B cell (primary cell): ENCODE results near the gene ARID3B. TPM values are rescaled to one million over a fixed set of nuclear protein-coding genes. Genes with fewer than 3 reads are reported as not detected.

Experiments used
- ATAC-seq: fragments of 200-7000 bp; cut with Tn5 transposase; one replicate; pipeline ENCODE4 v1.10.0; 2021; ENCODE audit warnings: low read depth, mild to moderate bottlenecking, moderate number of reproducible peaks, moderate library complexity
- CTCF ChIA-PET: fragments of 350-600 bp; sonication (Branson Sonifier 250); formaldehyde crosslinking; loops from one replicate; lab custom pipeline; 2021; ENCODE audit warnings: antibody characterized with exemption, inconsistent platforms; lab: Charles Lee
- POLR2A ChIA-PET: fragments of 350-600 bp; sonication (Branson Sonifier 250); formaldehyde crosslinking; loops from one replicate; lab custom pipeline; 2021; ENCODE audit warnings: antibody characterized with exemption; lab: Charles Lee
- DNase-seq: peaks from one replicate; pipeline ENCODE4 v3.0.0; 2013
- H2AFZ ChIP-seq: 2 replicates; pipeline ENCODE4 v1.6.1; 2012; ENCODE audit warnings: mild to moderate bottlenecking, low read depth, low read length; ENCODE audit not compliant: insufficient read depth, poor library complexity, severe bottlenecking
- H3K27ac ChIP-seq, 2 donors: 1 replicate in 1 of 2; 2 replicates in 1 of 2; pipeline ENCODE4 v1.5.1; 2012 to 2013; ENCODE audit warnings: low read length in 2 of 2, mild to moderate bottlenecking in 2 of 2, moderate library complexity in 1 of 2
- H3K27me3 ChIP-seq, 4 experiments: fragments of 200-600 bp in 1 of 4; sonication (generic) in 1 of 4; replicated peaks in 1 of 4; 1 replicate in 2 of 4; 2 replicates in 2 of 4; pipeline versions ENCODE4 v1.6.1 to v1.7.0; 2013 to 2016; ENCODE audit warnings: low read length in 3 of 4, mild to moderate bottlenecking in 2 of 4, mixed read lengths in 1 of 4, moderate library complexity in 1 of 4; ENCODE audit not compliant: insufficient read depth in 4 of 4, control insufficient read depth in 3 of 4; ENCODE audit errors: control extremely low read depth in 1 of 4
- H3K36me3 ChIP-seq, 2 experiments: replicated peaks in 1 of 2; 1 replicate in 1 of 2; 2 replicates in 1 of 2; pipeline versions ENCODE4 v1.6.1 to v1.7.1; 2013; ENCODE audit warnings: low read length in 1 of 2; ENCODE audit not compliant: insufficient read depth in 2 of 2, control insufficient read depth in 1 of 2; ENCODE audit errors: control extremely low read depth in 1 of 2, extremely low read depth in 1 of 2
- H3K4me1 ChIP-seq, 2 donors: fragments of 200-600 bp in 1 of 2; sonication (generic) in 1 of 2; 1 replicate in 1 of 2; 2 replicates in 1 of 2; pipeline versions ENCODE4 v1.5.1 to v1.6.1; 2013 to 2017; ENCODE audit warnings: low read length in 2 of 2; ENCODE audit not compliant: control insufficient read depth in 2 of 2, insufficient read depth in 2 of 2
- H3K4me2 ChIP-seq: replicated peaks from 2 replicates; pipeline ENCODE3; 2012; ENCODE audit warnings: mild to moderate bottlenecking, low read depth, low read length; ENCODE audit not compliant: poor library complexity, severe bottlenecking
- H3K4me3 ChIP-seq, 5 experiments: fragments of 200-600 bp in 1 of 5; sonication (generic) in 1 of 5; 1 replicate in 3 of 5; 2 replicates in 2 of 5; pipeline versions ENCODE4 v1.5.1 to v1.7.0; 2011 to 2016; ENCODE audit warnings: low read length in 4 of 5, mild to moderate bottlenecking in 4 of 5, low read depth in 2 of 5, control low read depth in 1 of 5, moderate library complexity in 1 of 5; ENCODE audit not compliant: insufficient read depth in 1 of 5; ENCODE audit errors: control extremely low read depth in 1 of 5, extremely low read depth in 1 of 5
- H3K79me2 ChIP-seq: fragments of 200-600 bp; sonication (generic); one replicate; pipeline ENCODE4 v1.6.0; 2016; ENCODE audit warnings: low read length; ENCODE audit not compliant: control insufficient read depth, insufficient read depth
- H3K9ac ChIP-seq: fragments of 200-600 bp; sonication (generic); 2 replicates; pipeline ENCODE4 v1.6.1; 2017; ENCODE audit warnings: mild to moderate bottlenecking, low read length, moderate library complexity
- H3K9me3 ChIP-seq, 3 donors: one replicate each; pipeline versions ENCODE4 v1.6.1 to v1.7.1; 2013; ENCODE audit warnings: low read length in 2 of 3; ENCODE audit not compliant: control insufficient read depth in 2 of 3, insufficient read depth in 1 of 3; ENCODE audit errors: control extremely low read depth in 1 of 3
- H4K20me1 ChIP-seq: 2 replicates; pipeline ENCODE4 v1.6.0; 2012; ENCODE audit warnings: mild to moderate bottlenecking, low read length; ENCODE audit not compliant: insufficient read depth, control insufficient read depth, poor library complexity, severe bottlenecking
- H3K27ac Mint-ChIP-seq: one replicate; pipeline ENCODE4 v1.8.0; 2021; ENCODE audit warnings: mixed read lengths
- H3K27me3 Mint-ChIP-seq: one replicate; pipeline ENCODE4 v1.8.0; 2021; ENCODE audit warnings: mixed read lengths
- H3K4me1 Mint-ChIP-seq: one replicate; pipeline ENCODE4 v1.8.0; 2021; ENCODE audit warnings: mixed read lengths
- H3K4me3 Mint-ChIP-seq: one replicate; pipeline ENCODE4 v1.8.0; 2021; ENCODE audit warnings: mixed read lengths
- H3K9me3 Mint-ChIP-seq: one replicate; pipeline ENCODE4 v1.8.0; 2022; ENCODE audit warnings: mixed read lengths; ENCODE audit not compliant: insufficient read depth
- EZH2 ChIP-seq: IDR thresholded peaks from 2 replicates; pipeline ENCODE4 v1.6.1; 2012; ENCODE audit warnings: borderline replicate concordance, low read depth, mild to moderate bottlenecking, moderate library complexity, low read length; ENCODE audit not compliant: insufficient read depth, poor library complexity, severe bottlenecking
- WGBS: methylation state at CpG from one replicate; pipeline ENCODE4 v1.1.5; 2013; ENCODE audit warnings: missing lambda C conversion rate; ENCODE audit not compliant: insufficient coverage; 5-methylcytosine and 5-hydroxymethylcytosine counted together
- intact Hi-C: fragments of 100-400 bp; cut with micrococcal nuclease; formaldehyde crosslinking; loops from one replicate; pipeline ENCODE4 v1.10.0; 2022
- polyA plus RNA-seq: library from polyadenylated mRNA; depleted of rRNA; stranded (reverse); fragments of >200 nt; gene quantifications from 2 replicates; pipeline ENCODE4 v1.2.3, GENCODE V29; 2012
- total RNA-seq, 2 donors: library from RNA; stranded (reverse); fragments of 120-200 nt in 1 of 2; gene quantifications; 1 replicate in 1 of 2; 2 replicates in 1 of 2; pipeline versions ENCODE4 v1.2.3 to v1.2.4, GENCODE V29; 2013 to 2022
- TF ChIP-seq, protein P1 (sequence below): fragments of 200-600 bp; IDR thresholded peaks from one replicate; pipeline ENCODE4 v1.8.0; 2022; ENCODE audit warnings: antibody characterized with exemption, mild to moderate bottlenecking

ARID3B gene
- total and polyA plus RNA-seq, 2 donors (not counting 1 experiment from before 2014, with no cell fraction given) = 23.0 to 31.0 TPM

DNA sequence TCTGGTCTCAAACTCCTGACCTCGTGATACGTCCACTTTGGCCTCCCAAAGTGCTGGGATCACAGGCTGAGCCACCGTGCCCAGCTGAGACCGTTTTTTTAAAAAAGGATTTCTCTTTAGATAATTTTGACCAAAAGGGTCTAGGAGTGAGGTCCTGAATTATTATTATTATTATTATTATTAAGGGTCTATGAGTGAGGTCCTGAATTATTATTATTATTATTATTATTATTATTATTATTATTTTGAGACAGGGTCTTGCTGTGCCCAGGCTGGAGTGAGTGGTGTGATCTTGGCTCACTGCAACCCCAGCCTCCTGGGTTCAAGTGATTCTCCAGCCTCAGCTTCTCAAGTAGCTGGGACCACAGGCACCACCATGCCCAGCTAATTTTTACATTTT, 20.6 kb upstream of the ARID3B start:
- H3K27me3 Mint-ChIP-seq = no peaks in the 10 kb centered on the region
- no peaks in the 10 kb centered on the region for H3K4me1 Mint-ChIP-seq
- H2AFZ ChIP-seq = no peak overlapping the region
- no peaks in the 10 kb centered on the region for H3K36me3 ChIP-seq
- no peak for ATAC-seq
- TF ChIP-seq EZH2 = no peak
- TF ChIP-seq, protein P1, sequence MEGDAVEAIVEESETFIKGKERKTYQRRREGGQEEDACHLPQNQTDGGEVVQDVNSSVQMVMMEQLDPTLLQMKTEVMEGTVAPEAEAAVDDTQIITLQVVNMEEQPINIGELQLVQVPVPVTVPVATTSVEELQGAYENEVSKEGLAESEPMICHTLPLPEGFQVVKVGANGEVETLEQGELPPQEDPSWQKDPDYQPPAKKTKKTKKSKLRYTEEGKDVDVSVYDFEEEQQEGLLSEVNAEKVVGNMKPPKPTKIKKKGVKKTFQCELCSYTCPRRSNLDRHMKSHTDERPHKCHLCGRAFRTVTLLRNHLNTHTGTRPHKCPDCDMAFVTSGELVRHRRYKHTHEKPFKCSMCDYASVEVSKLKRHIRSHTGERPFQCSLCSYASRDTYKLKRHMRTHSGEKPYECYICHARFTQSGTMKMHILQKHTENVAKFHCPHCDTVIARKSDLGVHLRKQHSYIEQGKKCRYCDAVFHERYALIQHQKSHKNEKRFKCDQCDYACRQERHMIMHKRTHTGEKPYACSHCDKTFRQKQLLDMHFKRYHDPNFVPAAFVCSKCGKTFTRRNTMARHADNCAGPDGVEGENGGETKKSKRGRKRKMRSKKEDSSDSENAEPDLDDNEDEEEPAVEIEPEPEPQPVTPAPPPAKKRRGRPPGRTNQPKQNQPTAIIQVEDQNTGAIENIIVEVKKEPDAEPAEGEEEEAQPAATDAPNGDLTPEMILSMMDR = no peak
- POLR2A ChIA-PET = no interaction called here
- no peak overlapping the region for H3K4me3 Mint-ChIP-seq
- WGBS = 100% methylated on average over 2 of the region's 4 CpGs
- no peak overlapping the region for H3K27ac ChIP-seq
- no peaks in the 10 kb centered on the region for H3K9me3 Mint-ChIP-seq
- H3K9ac ChIP-seq = no peak overlapping the region
- H3K4me3 ChIP-seq = no peak overlapping the region
- DNase-seq = no peak
- H3K4me2 ChIP-seq = no peak overlapping the region
- intact Hi-C loops = no loop called here
- no peaks in the 10 kb centered on the region for H3K4me1 ChIP-seq
- CTCF ChIA-PET = interaction anchor here (0.6 kb wide), 1 partner anchor 284 kb away, joined by 3 read pairs; no protein-coding TSS in a partner anchor
- H3K27ac Mint-ChIP-seq = no peak overlapping the region
- H3K27me3 ChIP-seq = no peaks in the 10 kb centered on the region
- no peaks in the 10 kb centered on the region for H3K79me2 ChIP-seq
- H3K9me3 ChIP-seq = no peaks in the 10 kb centered on the region
- no peaks in the 10 kb centered on the region for H4K20me1 ChIP-seq

DNA sequence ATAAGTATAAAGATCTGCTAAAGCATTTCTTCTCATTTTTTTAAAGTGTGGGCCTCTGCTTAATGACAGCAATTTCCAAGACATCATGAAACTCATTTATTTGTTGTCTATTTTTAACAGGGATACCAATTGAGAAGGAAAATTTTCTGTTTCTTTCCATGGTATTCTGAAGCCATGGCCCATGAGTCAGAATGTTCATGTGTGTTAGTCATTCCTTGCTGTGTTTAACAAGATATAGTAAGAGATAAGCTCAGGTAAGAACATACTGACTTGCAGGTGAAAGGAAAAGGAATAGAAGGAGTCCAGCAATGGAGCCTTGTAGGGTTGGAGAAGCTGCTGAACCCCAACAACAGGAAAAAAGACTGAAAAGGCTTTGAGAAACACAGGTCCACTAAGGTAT, 17.0 kb upstream of the ARID3B start:
- Histone ChIP-seq H3K4me3 (no peak overlapping the region), H3K27ac (no peak overlapping the region), H3K4me1 (no peaks in the 10 kb centered on the region), H3K4me2 (no peak overlapping the region), H3K27me3 (no peaks in the 10 kb centered on the region), H4K20me1 (no peaks in the 10 kb centered on the region), H2AFZ (no peak overlapping the region), H3K36me3 (no peaks in the 10 kb centered on the region), H3K79me2 (no peaks in the 10 kb centered on the region), H3K9me3 (no peaks in the 10 kb centered on the region), H3K9ac (no peak overlapping the region)
- no peak for TF ChIP-seq EZH2
- TF ChIP-seq, protein P1 = no peak
- Mint-ChIP-seq H3K27me3 (no peaks in the 10 kb centered on the region), H3K4me3 (no peak overlapping the region), H3K4me1 (no peaks in the 10 kb centered on the region), H3K9me3 (no peaks in the 10 kb centered on the region), H3K27ac (no peak overlapping the region)
- DNase-seq (no peak), ATAC-seq (no peak)
- intact Hi-C loops = no loop called here
- ChIA-PET CTCF (interaction anchor here (0.7 kb wide), 1 partner anchor 226 kb away, joined by 3 read pairs; no protein-coding TSS in a partner anchor), POLR2A (interaction anchor here (0.5 kb wide), 1 partner anchor 20 kb away, joined by 3 read pairs; no protein-coding TSS in a partner anchor)
